Activated T-cell treated with anti-CD3 and anti-CD28 coated beads, Interleukin-2, amount 50 U/mL, for 24 hours (primary cell): ENCODE results near the gene PRDX2.

Experiments used
- DNase-seq: peaks from one replicate; pipeline ENCODE4 v3.0.0-alpha.2; 2020
- H3K27ac Mint-ChIP-seq: 2 replicates; pipeline ENCODE4 v1.8.0; 2020; ENCODE audit warnings: mild to moderate bottlenecking, mixed read lengths
- H3K27me3 Mint-ChIP-seq: 2 replicates; pipeline ENCODE4 v1.8.0; 2020; ENCODE audit warnings: mixed read lengths
- H3K36me3 Mint-ChIP-seq: 2 replicates; pipeline ENCODE4 v1.8.0; 2020; ENCODE audit warnings: low read depth, mixed read lengths
- H3K4me1 Mint-ChIP-seq: 2 replicates; pipeline ENCODE4 v1.8.0; 2020; ENCODE audit warnings: low read depth, mixed read lengths
- H3K4me3 Mint-ChIP-seq: 2 replicates; pipeline ENCODE4 v1.8.0; 2020; ENCODE audit warnings: mild to moderate bottlenecking, moderate library complexity, mixed read lengths
- H3K9me3 Mint-ChIP-seq: 2 replicates; pipeline ENCODE4 v1.8.0; 2020; ENCODE audit warnings: mixed read lengths

PRDX2 gene

GRCh38 chr19:12766051-12766521 is 35.5 kb downstream of the PRDX2 start:
- Mint-ChIP-seq H3K9me3 (no peaks in the 10 kb centered on the region), H3K36me3 (peaks cover 8% of the 10 kb centered on the region), H3K27me3 (no peaks in the 10 kb centered on the region), H3K27ac (no peak overlapping the region), H3K4me3 (peak overlapping the region; percentile 53), H3K4me1 (peaks cover 8% of the 10 kb centered on the region)
- DNase-seq = peak; percentile 91

- Mint-ChIP-seq H3K27me3 (no peaks in the 10 kb centered on the region), H3K27ac (no peak overlapping the region), H3K9me3 (no peaks in the 10 kb centered on the region), H3K4me1 (peaks cover 8% of the 10 kb centered on the region), H3K36me3 (peaks cover 8% of the 10 kb centered on the region), H3K4me3 (no peak overlapping the region)
- DNase-seq = no peak
Measured at GRCh38 chr19:12764698-12765097, 36.9 kb downstream of the PRDX2 start.

- Mint-ChIP-seq H3K27me3 (peaks cover 6% of the 10 kb centered on the region), H3K36me3 (peaks cover 8% of the 10 kb centered on the region), H3K4me3 (no peak overlapping the region), H3K9me3 (no peaks in the 10 kb centered on the region), H3K27ac (no peak overlapping the region), H3K4me1 (peaks cover 6% of the 10 kb centered on the region)
- DNase-seq = no peak
Measured at GRCh38 chr19:12763100-12763499, 38.5 kb downstream of the PRDX2 start.

DNA sequence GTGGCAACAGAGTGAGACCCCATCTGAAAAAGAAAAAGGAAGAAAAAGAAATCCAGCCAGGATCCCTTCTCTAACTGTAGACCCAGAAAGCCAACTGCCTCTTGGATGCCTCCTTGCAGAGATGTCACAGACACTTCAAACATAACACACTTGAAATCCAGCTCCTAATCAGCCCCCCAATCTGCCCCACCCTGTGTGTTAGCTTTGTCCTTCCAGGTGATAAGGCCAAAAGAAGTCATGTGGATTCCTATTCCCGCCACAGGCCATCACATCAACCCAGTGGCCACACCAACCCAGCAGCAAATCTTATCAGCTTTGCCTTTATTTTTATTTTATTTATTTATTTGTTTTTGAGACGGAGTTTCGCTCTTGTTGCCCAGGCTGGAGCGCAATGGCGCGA is 41.9 kb downstream of the PRDX2 start:
- Mint-ChIP-seq H3K27me3 (peaks cover 23% of the 10 kb centered on the region), H3K36me3 (peaks cover 6% of the 10 kb centered on the region), H3K27ac (no peak overlapping the region), H3K4me3 (no peak overlapping the region), H3K4me1 (peaks cover 4% of the 10 kb centered on the region), H3K9me3 (no peaks in the 10 kb centered on the region)
- DNase-seq = no peak

GRCh38 chr19:12757544-12758274 is 43.9 kb downstream of the PRDX2 start:
- DNase-seq = peak; percentile 83
- Mint-ChIP-seq H3K36me3 (no peaks in the 10 kb centered on the region), H3K9me3 (no peaks in the 10 kb centered on the region), H3K4me1 (peaks cover 4% of the 10 kb centered on the region), H3K4me3 (peak overlapping the region; percentile 39), H3K27ac (no peak overlapping the region), H3K27me3 (peaks cover 39% of the 10 kb centered on the region)

DNA sequence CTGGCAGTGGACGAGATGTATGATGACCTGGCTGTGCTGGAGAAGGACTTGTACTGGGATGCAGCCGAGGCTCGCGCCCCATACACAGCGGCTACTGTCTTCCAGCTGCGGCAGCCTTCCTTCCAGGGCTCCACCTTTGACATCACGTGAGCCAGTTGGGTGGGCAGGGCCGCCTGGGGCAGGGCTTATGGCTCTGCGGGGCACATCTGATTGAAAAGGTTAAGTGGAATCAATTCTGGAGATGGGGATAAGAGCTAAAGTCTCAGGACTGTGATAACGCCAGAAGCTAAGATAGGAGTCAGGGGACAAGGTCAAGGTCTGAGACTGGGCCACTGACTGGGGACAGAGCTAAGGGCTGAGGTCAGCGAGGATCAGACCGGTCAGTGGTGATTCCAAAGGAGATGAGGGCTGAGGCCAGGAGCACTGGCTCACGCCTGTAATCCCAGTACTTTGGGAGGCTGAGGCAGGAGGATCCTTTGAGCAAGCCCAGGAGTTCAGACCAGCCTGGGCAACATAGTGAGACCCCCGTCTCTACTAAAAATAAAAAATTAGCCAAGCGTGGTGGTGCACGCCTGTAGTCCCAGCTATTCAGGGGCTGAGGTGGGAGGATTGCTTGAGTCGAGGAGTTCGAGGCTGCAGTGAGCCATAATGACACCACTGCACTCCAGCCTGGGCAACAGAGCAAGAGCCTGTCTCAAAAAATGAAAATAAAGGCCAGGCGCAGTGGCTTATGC is 45.3 kb downstream of the PRDX2 start:
- Mint-ChIP-seq H3K36me3 (no peaks in the 10 kb centered on the region), H3K9me3 (no peaks in the 10 kb centered on the region), H3K4me1 (peaks cover 4% of the 10 kb centered on the region), H3K27me3 (peaks cover 49% of the 10 kb centered on the region), H3K4me3 (no peak overlapping the region), H3K27ac (no peak overlapping the region)
- DNase-seq = no peak

GRCh38 chr19:12754465-12755196 is 47.0 kb downstream of the PRDX2 start:
- no peak overlapping the region for H3K4me3 Mint-ChIP-seq
- peaks cover 59% of the 10 kb centered on the region for H3K27me3 Mint-ChIP-seq
- no peak for DNase-seq
- peaks cover 5% of the 10 kb centered on the region for H3K4me1 Mint-ChIP-seq
- H3K9me3 Mint-ChIP-seq = no peaks in the 10 kb centered on the region
- no peaks in the 10 kb centered on the region for H3K36me3 Mint-ChIP-seq
- H3K27ac Mint-ChIP-seq = no peak overlapping the region

DNA sequence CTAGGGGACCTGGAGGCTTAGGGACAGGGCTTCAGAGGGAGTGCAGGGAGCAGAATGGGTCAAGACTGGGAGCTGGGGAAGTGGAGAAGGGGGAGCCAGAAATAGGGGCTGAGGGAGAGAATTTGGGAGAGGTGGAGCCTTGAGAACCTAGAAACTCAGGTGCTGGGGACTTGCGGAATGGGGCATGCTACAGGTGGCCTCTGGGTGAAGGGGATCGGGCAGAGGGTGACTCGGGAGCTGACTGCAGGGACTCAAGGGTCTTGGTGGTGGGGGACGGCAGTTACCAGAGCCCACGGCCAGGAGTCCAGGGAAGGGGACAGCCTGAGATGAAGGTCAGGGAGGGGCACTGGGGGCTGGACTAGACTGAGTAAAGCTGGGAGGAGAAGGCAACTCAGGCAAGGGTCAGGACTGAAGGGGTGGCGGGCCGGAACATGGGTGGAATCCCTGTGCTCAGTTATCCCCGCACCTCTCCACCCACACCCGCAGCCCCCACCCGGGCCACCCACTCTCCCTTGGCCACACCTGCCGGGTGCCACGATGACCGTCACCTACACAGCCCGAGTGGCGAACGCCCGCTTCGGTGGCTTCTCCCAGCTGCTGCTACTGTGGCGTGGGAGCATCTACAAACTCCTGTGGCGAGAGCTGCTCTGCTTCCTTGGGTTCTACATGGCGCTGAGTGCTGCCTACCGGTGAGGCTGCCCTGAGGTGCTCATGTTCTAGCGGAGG is 49.4 kb downstream of the PRDX2 start:
- Mint-ChIP-seq H3K4me3 (no peak overlapping the region), H3K9me3 (peaks cover 6% of the 10 kb centered on the region), H3K27ac (no peak overlapping the region), H3K36me3 (peaks cover 12% of the 10 kb centered on the region), H3K27me3 (peaks cover 51% of the 10 kb centered on the region), H3K4me1 (peaks cover 4% of the 10 kb centered on the region)
- no peak for DNase-seq

DNA sequence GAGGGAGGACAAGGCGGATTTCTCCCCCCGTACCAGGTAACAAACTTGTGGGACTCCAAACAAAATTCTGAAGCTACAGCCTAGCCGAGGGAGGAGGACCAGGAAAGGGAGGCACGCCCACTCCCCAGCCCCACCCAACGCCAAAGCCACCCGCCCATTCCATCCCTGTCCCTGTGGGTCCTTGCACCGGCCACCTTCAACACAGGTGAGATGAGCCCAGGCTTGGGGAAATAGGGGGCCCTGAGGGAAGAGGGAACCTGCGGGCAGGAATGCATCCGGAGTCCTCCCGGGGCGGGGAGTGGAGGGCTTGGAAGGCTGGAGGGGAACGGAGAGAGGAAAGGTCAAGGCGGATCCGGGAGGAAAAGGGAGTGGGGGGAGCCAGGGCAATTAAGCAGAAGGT is 50.0 kb downstream of the PRDX2 start, which contains the start of gene BEST2:
Gene BEST2, plus strand, starts transcription at position 157 of the 400 bp plus-strand sequence. CDS start 802 bp downstream, outside the sequence.
- Mint-ChIP-seq H3K9me3 (peaks cover 6% of the 10 kb centered on the region), H3K27me3 (peaks cover 51% of the 10 kb centered on the region), H3K4me3 (no peak within 1 kb of the TSS), H3K27ac (no peak within 1 kb of the TSS), H3K4me1 (peaks cover 4% of the 10 kb centered on the region), H3K36me3 (peaks cover 18% of the 10 kb centered on the region)
- no peak for DNase-seq

- peaks cover 4% of the 10 kb centered on the region for H3K4me1 Mint-ChIP-seq
- DNase-seq = no peak
- H3K27me3 Mint-ChIP-seq = peaks cover 47% of the 10 kb centered on the region
- H3K9me3 Mint-ChIP-seq = peaks cover 6% of the 10 kb centered on the region
- peaks cover 26% of the 10 kb centered on the region for H3K36me3 Mint-ChIP-seq
- H3K27ac Mint-ChIP-seq = no peak overlapping the region
- H3K4me3 Mint-ChIP-seq = no peak overlapping the region
Measured at GRCh38 chr19:12750851-12751250, 50.7 kb downstream of the PRDX2 start.

DNA sequence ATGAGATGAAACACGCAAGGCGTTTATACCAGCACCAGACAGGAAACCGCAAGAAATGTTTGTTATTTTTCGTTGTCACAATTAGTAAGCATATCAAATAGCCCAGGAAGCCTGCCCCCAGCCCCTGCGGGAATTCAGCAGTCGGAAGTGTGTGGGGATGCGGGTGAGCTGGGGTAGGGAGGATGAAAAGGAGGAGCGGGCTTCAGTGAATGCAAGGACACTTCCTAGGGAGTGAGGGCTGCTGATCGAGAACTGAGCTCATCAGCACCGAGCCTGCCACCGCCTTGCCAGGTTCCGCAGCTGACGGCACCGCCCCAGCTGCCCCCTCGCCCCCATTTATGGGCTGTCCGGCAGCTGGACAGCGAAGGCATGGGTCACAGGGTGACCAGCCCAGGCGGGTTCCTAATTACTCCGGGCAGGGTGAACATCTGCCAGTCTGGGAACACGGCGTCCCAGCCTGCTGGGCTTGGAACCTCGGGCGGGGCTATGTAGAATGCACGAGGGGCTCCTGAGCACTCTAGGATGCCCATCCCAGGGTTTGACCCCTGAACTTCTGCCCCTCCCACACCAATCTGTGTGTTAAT is 51.6 kb downstream of the PRDX2 start:
- peaks cover 34% of the 10 kb centered on the region for H3K36me3 Mint-ChIP-seq
- peaks cover 6% of the 10 kb centered on the region for H3K9me3 Mint-ChIP-seq
- H3K4me3 Mint-ChIP-seq = no peak overlapping the region
- no peak for DNase-seq
- no peak overlapping the region for H3K27ac Mint-ChIP-seq
- H3K27me3 Mint-ChIP-seq = peaks cover 40% of the 10 kb centered on the region
- H3K4me1 Mint-ChIP-seq = peaks cover 4% of the 10 kb centered on the region

- Mint-ChIP-seq H3K36me3 (peaks cover 43% of the 10 kb centered on the region), H3K4me3 (no peak overlapping the region), H3K4me1 (peaks cover 4% of the 10 kb centered on the region), H3K27me3 (peaks cover 28% of the 10 kb centered on the region), H3K9me3 (peaks cover 6% of the 10 kb centered on the region), H3K27ac (no peak overlapping the region)
- no peak for DNase-seq
Measured at GRCh38 chr19:12748489-12748888, 53.1 kb downstream of the PRDX2 start.
